ENCODE measurements around the gene CEND1. TPM values are rescaled to one million over a fixed set of nuclear protein-coding genes. Genes with fewer than 3 reads are reported as not detected.

Gene CEND1
- total RNA-seq, 1 donor from 2014 or later, result 0.27 TPM

GRCh38 chr11:811446-812245, 21.8 kb upstream of the CEND1 start:
- H3K4me1 Mint-ChIP-seq (ENCODE audit: unreplicated experiment), result peaks cover 30% of the 10 kb centered on the region
- no peak for TF ChIP-seq CTCF (IDR thresholded peaks at IDR 0.05)
- no peak for DNase-seq (ENCODE audit: extremely low spot score, unreplicated experiment)
- H3K4me3 Mint-ChIP-seq (ENCODE audit: unreplicated experiment), result peak overlapping the region; percentile 87
- peak overlapping the region; percentile 31 for H3K27ac Mint-ChIP-seq (ENCODE audit: unreplicated experiment)
- no peaks in the 10 kb centered on the region for H3K27me3 Mint-ChIP-seq (ENCODE audit: unreplicated experiment)
- H3K9me3 Mint-ChIP-seq (ENCODE audit: unreplicated experiment), result no peaks in the 10 kb centered on the region
- peaks cover 11% of the 10 kb centered on the region for H3K36me3 Mint-ChIP-seq (ENCODE audit: unreplicated experiment)

- Mint-ChIP-seq H3K36me3 (ENCODE audit: unreplicated experiment) (peaks cover 11% of the 10 kb centered on the region), H3K4me3 (ENCODE audit: unreplicated experiment) (peak overlapping the region; percentile 87), H3K4me1 (ENCODE audit: unreplicated experiment) (peaks cover 30% of the 10 kb centered on the region), H3K27ac (ENCODE audit: unreplicated experiment) (peak overlapping the region; percentile 99), H3K27me3 (ENCODE audit: unreplicated experiment) (no peaks in the 10 kb centered on the region), H3K9me3 (ENCODE audit: unreplicated experiment) (no peaks in the 10 kb centered on the region)
- peak; percentile 7 for TF ChIP-seq CTCF (IDR thresholded peaks at IDR 0.05)
- no peak for DNase-seq (ENCODE audit: extremely low spot score, unreplicated experiment)
Measured at GRCh38 chr11:810040-810567, 20.2 kb upstream of the CEND1 start.

GRCh38 chr11:809287-810039, 19.6 kb upstream of the CEND1 start, which contains the start of gene RPLP2:
Gene RPLP2, plus strand, starts transcription at chr11:809967. Its CDS starts 268 bp downstream, at chr11:810235.
- DNase-seq (ENCODE audit: extremely low spot score, unreplicated experiment), result peak; percentile 98

GRCh38 chr11:808427-809286, 18.8 kb upstream of the CEND1 start:
- Mint-ChIP-seq H3K4me1 (ENCODE audit: unreplicated experiment) (peaks cover 36% of the 10 kb centered on the region), H3K36me3 (ENCODE audit: unreplicated experiment) (peaks cover 9% of the 10 kb centered on the region), H3K4me3 (ENCODE audit: unreplicated experiment) (peak overlapping the region; percentile 87), H3K9me3 (ENCODE audit: unreplicated experiment) (no peaks in the 10 kb centered on the region), H3K27ac (ENCODE audit: unreplicated experiment) (peak overlapping the region; percentile 99), H3K27me3 (ENCODE audit: unreplicated experiment) (no peaks in the 10 kb centered on the region)
- no peak for TF ChIP-seq CTCF (IDR thresholded peaks at IDR 0.05)
- no peak for DNase-seq (ENCODE audit: extremely low spot score, unreplicated experiment)

More at GRCh38 chr11:809287-810039, 19.6 kb upstream of the CEND1 start, which contains the start of gene RPLP2:
- H3K9me3 Mint-ChIP-seq (ENCODE audit: unreplicated experiment), result no peaks in the 10 kb centered on the region
- TF ChIP-seq CTCF (IDR thresholded peaks at IDR 0.05), result no peak
- peaks cover 32% of the 10 kb centered on the region for H3K4me1 Mint-ChIP-seq (ENCODE audit: unreplicated experiment)
- H3K4me3 Mint-ChIP-seq (ENCODE audit: unreplicated experiment), result peak within 1 kb of the TSS; percentile 87
- H3K27ac Mint-ChIP-seq (ENCODE audit: unreplicated experiment), result peak within 1 kb of the TSS; percentile 99
- H3K36me3 Mint-ChIP-seq (ENCODE audit: unreplicated experiment), result peaks cover 11% of the 10 kb centered on the region
- H3K27me3 Mint-ChIP-seq (ENCODE audit: unreplicated experiment), result no peaks in the 10 kb centered on the region
